Trophoblast cell (in vitro differentiated cells and primary cell): ENCODE measurements around the gene EXOC4.

ENCODE experiments used
- DNase-seq, 2 donors: peaks; one replicate each; pipeline ENCODE4 v3.0.0-alpha.2; 2016
- H2AFZ ChIP-seq: 2 replicates; pipeline ENCODE4 v1.6.1; 2013; ENCODE audit warnings: low read length, moderate library complexity, mild to moderate bottlenecking; ENCODE audit not compliant: insufficient read depth, poor library complexity
- H2AK5ac ChIP-seq: 2 replicates; pipeline ENCODE4 v1.6.1; 2013; ENCODE audit warnings: mild to moderate bottlenecking, low read length
- H2BK120ac ChIP-seq: 2 replicates; pipeline ENCODE4 v1.6.1; 2013; ENCODE audit warnings: low read length, mild to moderate bottlenecking, moderate library complexity; ENCODE audit not compliant: insufficient read depth, poor library complexity
- H2BK12ac ChIP-seq: 2 replicates; pipeline ENCODE4 v1.6.1; 2013; ENCODE audit warnings: mild to moderate bottlenecking, low read length, moderate library complexity
- H2BK5ac ChIP-seq: 2 replicates; pipeline ENCODE4 v1.6.1; 2013; ENCODE audit warnings: low read length, low read depth, moderate library complexity, mild to moderate bottlenecking; ENCODE audit not compliant: poor library complexity
- H3K14ac ChIP-seq: 2 replicates; pipeline ENCODE4 v1.6.1; 2013; ENCODE audit warnings: mild to moderate bottlenecking, low read length
- H3K18ac ChIP-seq: 2 replicates; pipeline ENCODE4 v1.6.1; 2013; ENCODE audit warnings: mild to moderate bottlenecking, low read length
- H3K23ac ChIP-seq: 2 replicates; pipeline ENCODE4 v1.6.1; 2013; ENCODE audit warnings: low read length
- H3K27ac ChIP-seq: 2 replicates; pipeline ENCODE4 v1.5.1; 2013; ENCODE audit warnings: low read depth, mild to moderate bottlenecking, inconsistent platforms, low read length, moderate library complexity
- H3K27me3 ChIP-seq: 2 replicates; pipeline ENCODE4 v1.6.1; 2013; ENCODE audit warnings: inconsistent platforms, mild to moderate bottlenecking, low read length, moderate library complexity; ENCODE audit not compliant: insufficient read depth
- H3K36me3 ChIP-seq, 2 experiments: 1 replicate in 1 of 2; 2 replicates in 1 of 2; pipeline ENCODE4 v1.6.1; 2013; ENCODE audit warnings: low read length in 2 of 2, mild to moderate bottlenecking in 2 of 2, moderate library complexity in 1 of 2; ENCODE audit not compliant: insufficient read depth in 2 of 2, control insufficient read depth in 1 of 2
- H3K4ac ChIP-seq: 2 replicates; pipeline ENCODE4 v1.6.1; 2013; ENCODE audit warnings: low read depth, mild to moderate bottlenecking, low read length, moderate library complexity
- H3K4me1 ChIP-seq, 2 experiments: 1 replicate in 1 of 2; 2 replicates in 1 of 2; pipeline ENCODE4 v1.6.1; 2013; ENCODE audit warnings: low read length in 2 of 2, mild to moderate bottlenecking in 2 of 2, moderate library complexity in 1 of 2; ENCODE audit not compliant: insufficient read depth in 2 of 2, control insufficient read depth in 1 of 2
- H3K4me2 ChIP-seq: 2 replicates; pipeline ENCODE4 v1.6.1; 2013; ENCODE audit warnings: inconsistent platforms, mild to moderate bottlenecking, low read length, moderate library complexity
- H3K4me3 ChIP-seq: 2 replicates; pipeline ENCODE4 v1.5.1; 2013; ENCODE audit warnings: mild to moderate bottlenecking, low read depth, low read length, inconsistent platforms
- H3K79me1 ChIP-seq: one replicate; pipeline ENCODE4 v1.6.1; 2013; ENCODE audit warnings: low read length
- H3K79me2 ChIP-seq: 2 replicates; pipeline ENCODE4 v1.6.1; 2013; ENCODE audit warnings: low read length, mild to moderate bottlenecking; ENCODE audit not compliant: control insufficient read depth, insufficient read depth, poor library complexity
- H3K9ac ChIP-seq: 2 replicates; pipeline ENCODE4 v1.6.1; 2013; ENCODE audit warnings: mild to moderate bottlenecking, low read length
- H3K9me3 ChIP-seq: 2 replicates; pipeline ENCODE4 v1.6.1; 2013; ENCODE audit warnings: low read depth, mild to moderate bottlenecking, control low read depth, inconsistent platforms, low read length; ENCODE audit not compliant: insufficient read depth
- H4K12ac ChIP-seq: 2 replicates; pipeline ENCODE4 v1.6.1; 2013; ENCODE audit warnings: low read depth, mild to moderate bottlenecking, low read length, moderate library complexity
- H4K8ac ChIP-seq: 2 replicates; pipeline ENCODE4 v1.6.1; 2013; ENCODE audit warnings: low read depth, mild to moderate bottlenecking, low read length, moderate library complexity
- H4K91ac ChIP-seq: one replicate; pipeline ENCODE4 v1.6.1; 2013; ENCODE audit warnings: low read depth, mild to moderate bottlenecking, low read length, moderate library complexity
- WGBS: extraction: QIAGEN DNeasy Blood & Tissue Kit; methylation state at CpG from one replicate; pipeline ENCODE4 v1.1.7; 2013; ENCODE audit warnings: missing lambda C conversion rate; ENCODE audit not compliant: insufficient read length, insufficient coverage; ENCODE audit errors: extremely low coverage; 5-methylcytosine and 5-hydroxymethylcytosine counted together

EXOC4 gene

DNA sequence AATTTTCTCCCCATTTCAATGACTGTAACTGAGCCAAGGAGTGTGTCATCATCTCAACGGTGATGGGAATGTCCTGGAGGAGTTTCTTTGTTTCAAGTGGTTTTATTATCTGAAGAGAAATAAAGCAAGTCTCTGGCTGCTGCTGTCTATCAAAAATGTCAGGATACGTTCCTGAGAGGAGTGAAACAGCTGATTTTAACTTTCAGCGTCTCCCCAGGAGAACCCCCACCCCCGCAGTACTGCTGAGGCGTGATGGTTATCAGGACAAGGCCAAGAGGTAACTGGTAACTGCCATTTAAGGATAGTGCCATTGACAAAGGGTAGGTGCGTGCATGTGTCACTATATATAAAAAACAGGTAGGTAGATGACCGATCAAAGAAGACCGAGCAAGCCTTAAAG lies 803.9 kb downstream of the EXOC4 start:
- Histone ChIP-seq H3K23ac (no peak overlapping the region), H3K18ac (no peak overlapping the region), H2BK5ac (no peak overlapping the region), H2BK12ac (no peak overlapping the region), H2AFZ (no peak overlapping the region), H2BK120ac (no peak overlapping the region), H3K4ac (no peak overlapping the region), H3K4me1 (no peaks in the 10 kb centered on the region), H2AK5ac (no peak overlapping the region), H3K9me3 (no peaks in the 10 kb centered on the region), H3K4me3 (no peak overlapping the region), H4K8ac (no peak overlapping the region), H3K79me2 (no peaks in the 10 kb centered on the region), H3K27ac (no peak overlapping the region), H4K12ac (no peak overlapping the region), H3K4me2 (no peak overlapping the region), H3K9ac (no peak overlapping the region), H4K91ac (no peak overlapping the region), H3K14ac (no peak overlapping the region), H3K36me3 (no peaks in the 10 kb centered on the region), H3K27me3 (no peaks in the 10 kb centered on the region), H3K79me1 (no peaks in the 10 kb centered on the region)
- WGBS = no CpG with 5 or more reads among the region's 8 CpGs
- no peak for DNase-seq

DNA sequence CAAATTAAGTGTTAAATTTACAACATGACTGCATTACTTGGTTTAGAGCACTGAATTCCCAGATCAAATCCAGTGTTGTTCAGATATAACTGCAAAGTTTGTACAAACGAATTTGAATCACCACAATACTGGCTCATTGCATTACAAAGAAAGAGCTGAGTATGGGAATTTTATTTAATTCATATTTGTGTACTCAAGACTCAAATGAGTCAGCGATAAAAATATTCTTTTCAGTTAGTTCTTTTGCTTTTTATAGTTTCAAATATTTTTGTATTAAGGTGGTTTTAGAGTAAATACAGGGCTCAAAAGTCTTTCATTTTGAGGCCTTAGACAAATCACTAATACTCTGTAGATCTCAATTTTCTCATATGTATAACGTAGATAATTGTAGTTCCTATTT lies 805.6 kb downstream of the EXOC4 start:
- Histone ChIP-seq H4K91ac (no peak overlapping the region), H2BK120ac (no peak overlapping the region), H3K79me1 (no peaks in the 10 kb centered on the region), H3K4ac (no peak overlapping the region), H3K9me3 (no peaks in the 10 kb centered on the region), H4K12ac (no peak overlapping the region), H2BK5ac (no peak overlapping the region), H3K23ac (no peak overlapping the region), H3K9ac (no peak overlapping the region), H2BK12ac (no peak overlapping the region), H3K27me3 (no peaks in the 10 kb centered on the region), H3K14ac (no peak overlapping the region), H3K4me2 (no peak overlapping the region), H3K36me3 (no peaks in the 10 kb centered on the region), H4K8ac (no peak overlapping the region), H3K27ac (no peak overlapping the region), H3K79me2 (no peaks in the 10 kb centered on the region), H2AFZ (no peak overlapping the region), H3K4me1 (no peaks in the 10 kb centered on the region), H2AK5ac (no peak overlapping the region), H3K4me3 (no peak overlapping the region), H3K18ac (no peak overlapping the region)
- DNase-seq = no peak
- WGBS = no CpG with 5 or more reads among the region's 3 CpGs

DNA sequence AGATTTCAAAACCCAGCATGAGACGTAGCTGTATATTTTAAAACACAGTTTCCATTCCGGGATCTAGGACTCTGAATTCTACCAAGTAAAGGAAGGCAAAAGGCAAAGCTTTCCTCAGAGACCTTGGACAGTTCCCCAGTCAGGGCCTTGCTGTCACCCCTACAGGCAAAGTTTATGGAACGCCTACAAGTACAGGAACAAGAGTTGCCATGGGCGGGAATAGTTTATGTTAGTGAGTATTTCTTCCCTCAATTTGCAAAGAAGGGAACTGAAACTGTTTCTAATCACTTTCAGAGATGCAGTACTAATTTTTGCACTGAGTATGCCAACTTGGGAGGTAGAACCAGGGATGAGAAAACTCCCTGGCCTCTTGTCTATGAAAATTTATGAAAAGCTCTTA lies 806.1 kb downstream of the EXOC4 start:
- Histone ChIP-seq H2AFZ (no peak overlapping the region), H4K91ac (no peak overlapping the region), H2BK5ac (no peak overlapping the region), H3K79me2 (no peaks in the 10 kb centered on the region), H3K9ac (no peak overlapping the region), H3K9me3 (no peaks in the 10 kb centered on the region), H3K36me3 (no peaks in the 10 kb centered on the region), H3K27ac (no peak overlapping the region), H4K8ac (no peak overlapping the region), H2BK12ac (no peak overlapping the region), H3K27me3 (no peaks in the 10 kb centered on the region), H3K79me1 (no peaks in the 10 kb centered on the region), H3K4ac (no peak overlapping the region), H3K4me3 (no peak overlapping the region), H3K23ac (no peak overlapping the region), H2BK120ac (no peak overlapping the region), H3K18ac (no peak overlapping the region), H3K4me2 (no peak overlapping the region), H4K12ac (no peak overlapping the region), H2AK5ac (no peak overlapping the region), H3K14ac (no peak overlapping the region), H3K4me1 (no peaks in the 10 kb centered on the region)
- WGBS = no CpG with 5 or more reads among the region's 4 CpGs
- no peak for DNase-seq

DNA sequence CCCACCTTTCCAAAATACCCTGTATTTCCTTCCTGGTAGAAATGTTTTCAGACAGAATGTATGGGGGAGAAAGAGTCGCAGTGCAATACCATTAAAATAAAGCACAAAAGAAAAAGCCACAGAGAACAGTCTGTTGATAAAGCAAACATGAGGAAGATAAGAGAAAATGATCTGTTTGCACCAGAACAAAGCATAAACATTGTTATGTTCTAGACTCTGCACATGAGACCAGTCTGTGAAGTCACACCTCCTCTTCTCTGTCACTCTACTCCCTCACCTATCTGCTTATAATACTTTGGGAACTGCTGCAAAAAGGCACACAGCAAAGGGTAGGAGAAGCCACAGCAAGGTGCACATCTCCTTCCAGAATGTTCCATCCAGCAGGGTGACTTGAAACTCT lies 807.0 kb downstream of the EXOC4 start:
- no peak overlapping the region for H2AK5ac ChIP-seq
- no peaks in the 10 kb centered on the region for H3K4me1 ChIP-seq
- H3K79me2 ChIP-seq = no peaks in the 10 kb centered on the region
- H3K4ac ChIP-seq = no peak overlapping the region
- H4K91ac ChIP-seq = no peak overlapping the region
- no peak overlapping the region for H3K4me2 ChIP-seq
- no peaks in the 10 kb centered on the region for H3K27me3 ChIP-seq
- H3K36me3 ChIP-seq = peaks cover 2 to 4% of the 10 kb centered on the region in 2 experiments
- H2BK12ac ChIP-seq = no peak overlapping the region
- no CpG with 5 or more reads among the region's 1 CpG for WGBS
- H3K18ac ChIP-seq = no peak overlapping the region
- H3K9me3 ChIP-seq = peaks cover 2% of the 10 kb centered on the region
- H3K23ac ChIP-seq = no peak overlapping the region
- H3K4me3 ChIP-seq = no peak overlapping the region
- H3K27ac ChIP-seq = no peak overlapping the region
- no peak overlapping the region for H4K12ac ChIP-seq
- H4K8ac ChIP-seq = no peak overlapping the region
- H2AFZ ChIP-seq = no peak overlapping the region
- no peak overlapping the region for H3K14ac ChIP-seq
- H2BK5ac ChIP-seq = no peak overlapping the region
- DNase-seq = no peak
- no peaks in the 10 kb centered on the region for H3K79me1 ChIP-seq
- H3K9ac ChIP-seq = no peak overlapping the region
- H2BK120ac ChIP-seq = no peak overlapping the region
